Panc1 (cell line): ENCODE measurements around the gene ZNF716. TPM values are rescaled to one million over a fixed set of nuclear protein-coding genes. Genes with fewer than 3 reads are reported as not detected.

Source experiments
- ATAC-seq: fragments of 200-7000 bp; cut with Tn5 transposase; 2 replicates; pipeline ENCODE4 v1.9.1; 2020; ENCODE audit warnings: mild to moderate bottlenecking, moderate library complexity
- BruUV-seq: library from RNA; stranded (reverse); fragments of 400-500 nt; replicated peaks from 2 replicates; lab custom pipeline; 2021; lab: Mats Ljungman, UMichigan
- CTCF ChIA-PET: fragments of 300-600 bp; sonication (Branson Sonifier 250); formaldehyde crosslinking; loops from one replicate; lab custom pipeline; 2022; ENCODE audit warnings: antibody characterized with exemption; lab: Charles Lee
- POLR2A ChIA-PET: fragments of 300-600 bp; sonication (Branson Sonifier 250); formaldehyde crosslinking; loops from one replicate; lab custom pipeline; 2022; ENCODE audit warnings: antibody characterized with exemption; lab: Charles Lee
- DNase-seq: peaks from one replicate; pipeline ENCODE4 v3.0.0-alpha.2; 2010; ENCODE audit warnings: low read depth, low spot score
- H3K27ac ChIP-seq: 2 replicates; pipeline ENCODE4 v1.5.1; 2011; ENCODE audit warnings: mild to moderate bottlenecking, low read length, inconsistent platforms
- H3K27me3 ChIP-seq: fragments of 200-500 bp; sonication (Bioruptor generic); 2 replicates; pipeline ENCODE4 v1.6.0; 2014; ENCODE audit warnings: low read length, inconsistent platforms; ENCODE audit not compliant: control insufficient read depth, insufficient read depth
- H3K36me3 ChIP-seq: fragments of 200-500 bp; sonication (Bioruptor generic); 2 replicates; pipeline ENCODE4 v1.5.1; 2014; ENCODE audit warnings: inconsistent platforms, mild to moderate bottlenecking, low read length, moderate library complexity; ENCODE audit not compliant: control insufficient read depth, insufficient read depth
- H3K4me1 ChIP-seq: 2 replicates; pipeline ENCODE4 v1.5.1; 2011; ENCODE audit warnings: inconsistent platforms, mild to moderate bottlenecking, low read length, moderate library complexity; ENCODE audit not compliant: control insufficient read depth, insufficient read depth
- H3K4me3 ChIP-seq, 2 experiments: 2 replicates each; pipeline ENCODE4 v1.5.1; 2011 to 2012; ENCODE audit warnings: low read depth in 2 of 2, low read length in 2 of 2, mild to moderate bottlenecking in 2 of 2, inconsistent platforms in 1 of 2, moderate library complexity in 1 of 2
- H3K9me3 ChIP-seq: fragments of 200-500 bp; sonication (Bioruptor generic); 2 replicates; pipeline ENCODE4 v1.5.1; 2014; ENCODE audit warnings: low read depth, mild to moderate bottlenecking, inconsistent platforms, low read length, moderate library complexity; ENCODE audit not compliant: control insufficient read depth, insufficient read depth
- CTCF ChIP-seq: fragments of 450-650 bp; IDR thresholded peaks from 2 replicates; pipeline ENCODE4 v1.5.1; 2017; ENCODE audit warnings: mild to moderate bottlenecking
- POLR2AphosphoS5 ChIP-seq: IDR thresholded peaks from 2 replicates; pipeline ENCODE4 v1.6.1; 2012; ENCODE audit warnings: mild to moderate bottlenecking, low read depth, low read length, moderate library complexity
- REST ChIP-seq, 2 experiments: IDR thresholded peaks; 2 replicates each; pipeline ENCODE4 v1.6.1; 2011 to 2012; ENCODE audit warnings: low read depth in 2 of 2, control low read depth in 1 of 2, low read length in 1 of 2, mild to moderate bottlenecking in 1 of 2, moderate library complexity in 1 of 2; ENCODE audit not compliant: insufficient read depth in 1 of 2
- SIN3A ChIP-seq: IDR thresholded peaks from 2 replicates; pipeline ENCODE4 v1.6.1; 2012; ENCODE audit warnings: low read depth, mild to moderate bottlenecking, low read length, moderate library complexity, borderline replicate concordance; ENCODE audit not compliant: insufficient read depth
- TCF7L2 ChIP-seq: IDR thresholded peaks from 2 replicates; pipeline ENCODE4 v1.6.1; 2011; ENCODE audit warnings: mild to moderate bottlenecking, low read depth, low read length, inconsistent platforms
- in situ Hi-C: cut with HindIII; loops from 2 replicates; pipeline ENCODE4 v1.10.0; 2016; ENCODE audit warnings: low sequenced_read_pairs, low pct_unique_long_range_greater_than_20kb
- intact Hi-C: fragments of 100-400 bp; cut with micrococcal nuclease; formaldehyde crosslinking; loops from one replicate; pipeline ENCODE4 v1.10.0; 2022; ENCODE audit not compliant: unreplicated experiment
- total RNA-seq: library from RNA; stranded (reverse); gene quantifications from one replicate; pipeline ENCODE4 v1.2.1, GENCODE V29; 2021; ENCODE audit not compliant: unreplicated experiment

ZNF716 gene
- total RNA-seq, 1 experiment from 2014 or later: 0.36 TPM

- CTCF ChIA-PET: no interaction called here
- TF ChIP-seq CTCF (no peak), SIN3A (no peak), POLR2AphosphoS5 (no peak), REST (IDR thresholded peaks at IDR 0.05; ENCODE audit: insufficient read depth in 1 of 2, low read depth in 2 of 2, low read length in 1 of 2) (no peak), TCF7L2 (no peak)
- in situ Hi-C loops: no loop called here
- POLR2A ChIA-PET: no interaction called here
- ATAC-seq (no peak), DNase-seq (no peak)
- BruUV-seq: no TSS peak
- no peaks in the 10 kb centered on the region for H3K27me3 ChIP-seq
- H3K4me1 ChIP-seq: no peaks in the 10 kb centered on the region
- H3K9me3 ChIP-seq: no peaks in the 10 kb centered on the region
- intact Hi-C loops: no loop called here
- H3K4me3 ChIP-seq: no peak overlapping the region
- no peak overlapping the region for H3K27ac ChIP-seq
- H3K36me3 ChIP-seq: no peaks in the 10 kb centered on the region
Observed at GRCh38 chr7:57415326-57415725, 34.7 kb upstream of the ZNF716 start.

GRCh38 chr7:57415730-57416129, 34.2 kb upstream of the ZNF716 start:
- ChIA-PET POLR2A (no interaction called here), CTCF (no interaction called here)
- ATAC-seq (no peak), DNase-seq (no peak)
- no peak overlapping the region for H3K4me3 ChIP-seq
- BruUV-seq: no TSS peak
- no peaks in the 10 kb centered on the region for H3K4me1 ChIP-seq
- in situ Hi-C loops: no loop called here
- no peaks in the 10 kb centered on the region for H3K9me3 ChIP-seq
- H3K27ac ChIP-seq: no peak overlapping the region
- intact Hi-C loops: no loop called here
- TF ChIP-seq POLR2AphosphoS5 (no peak), REST (IDR thresholded peaks at IDR 0.05; ENCODE audit: insufficient read depth in 1 of 2, low read depth in 2 of 2, low read length in 1 of 2) (no peak), SIN3A (no peak), TCF7L2 (no peak), CTCF (no peak)
- no peaks in the 10 kb centered on the region for H3K27me3 ChIP-seq
- no peaks in the 10 kb centered on the region for H3K36me3 ChIP-seq
